ENCODE data around the gene FHL2.

Gene FHL2

DNA sequence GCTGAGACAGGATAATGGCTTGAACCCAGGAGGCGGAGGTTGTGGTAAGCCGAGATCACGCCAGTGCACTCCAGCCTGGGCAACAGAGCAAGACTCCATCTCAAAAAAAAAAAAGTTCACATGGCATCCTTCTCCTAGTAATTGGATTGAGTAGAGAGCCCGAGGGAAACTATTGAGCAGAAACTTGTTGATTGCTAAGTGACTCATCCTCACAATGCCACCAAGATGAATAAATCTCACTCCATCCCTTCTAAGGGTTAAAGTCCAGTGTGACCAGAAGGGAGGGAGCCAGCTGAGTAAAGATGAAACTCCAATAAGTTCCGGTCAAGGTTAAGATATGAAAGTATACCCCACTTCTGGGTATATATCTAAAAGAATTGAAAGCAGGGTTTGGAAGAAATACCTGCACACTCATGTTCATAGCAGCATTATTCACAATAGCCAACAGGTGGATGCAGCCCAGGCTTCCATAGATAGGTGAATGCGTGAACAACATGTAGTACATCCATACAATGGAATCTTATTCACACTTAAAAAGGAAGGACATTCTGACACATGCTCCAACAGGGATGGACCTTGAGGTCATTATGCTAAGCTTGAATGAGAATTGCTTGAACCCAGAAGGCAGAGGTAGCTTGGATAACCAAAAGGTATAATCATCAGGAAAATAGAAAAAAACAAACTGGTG lies 13.0 kb upstream of the FHL2 start:
- ATAC-seq (ENCODE audit: low read depth): no peak
- Mint-ChIP-seq H3K27ac (no peak overlapping the region), H3K36me3 (no peaks in the 10 kb centered on the region), H3K4me3 (no peak overlapping the region), H3K4me1 (peaks cover 5% of the 10 kb centered on the region), H3K27me3 (peaks cover 19% of the 10 kb centered on the region), H3K9me3 (no peaks in the 10 kb centered on the region)
- DNase-seq (ENCODE audit: low spot score in 2 of 2): no peak

GRCh38 chr2:105410554-105410953 lies 11.7 kb upstream of the FHL2 start:
- H3K27me3 Mint-ChIP-seq: peaks cover 22% of the 10 kb centered on the region
- ATAC-seq (ENCODE audit: low read depth) (no peak), DNase-seq (ENCODE audit: low spot score in 2 of 2) (no peak)
- H3K9me3 Mint-ChIP-seq: no peaks in the 10 kb centered on the region
- H3K4me3 Mint-ChIP-seq: no peak overlapping the region
- no peak overlapping the region for H3K27ac Mint-ChIP-seq
- H3K36me3 Mint-ChIP-seq: no peaks in the 10 kb centered on the region
- H3K4me1 Mint-ChIP-seq: peaks cover 5% of the 10 kb centered on the region

- H3K36me3 Mint-ChIP-seq: no peaks in the 10 kb centered on the region
- peaks cover 19% of the 10 kb centered on the region for H3K27me3 Mint-ChIP-seq
- H3K4me3 Mint-ChIP-seq: no peak overlapping the region
- no peaks in the 10 kb centered on the region for H3K9me3 Mint-ChIP-seq
- H3K27ac Mint-ChIP-seq: no peak overlapping the region
- H3K4me1 Mint-ChIP-seq: peaks cover 5% of the 10 kb centered on the region
- no peak for DNase-seq (ENCODE audit: low spot score in 2 of 2)
- ATAC-seq (ENCODE audit: low read depth): no peak
These were observed 10.9 kb upstream of the FHL2 start for GRCh38 chr2:105409717-105410116.

- H3K27me3 Mint-ChIP-seq: peaks cover 19% of the 10 kb centered on the region
These were observed 9.3 kb upstream of the FHL2 start for GRCh38 chr2:105407946-105408743.

GRCh38 chr2:105406221-105406620 lies 7.4 kb upstream of the FHL2 start:
- no peaks in the 10 kb centered on the region for H3K36me3 Mint-ChIP-seq
- no peak overlapping the region for H3K4me3 Mint-ChIP-seq
- no peak for DNase-seq (ENCODE audit: low spot score in 2 of 2)
- no peak for ATAC-seq (ENCODE audit: low read depth)
- H3K4me1 Mint-ChIP-seq: no peaks in the 10 kb centered on the region
- H3K27me3 Mint-ChIP-seq: peaks cover 13% of the 10 kb centered on the region
- H3K27ac Mint-ChIP-seq: no peak overlapping the region
- no peaks in the 10 kb centered on the region for H3K9me3 Mint-ChIP-seq

More at GRCh38 chr2:105407946-105408743, 9.3 kb upstream of the FHL2 start:
- H3K4me3 Mint-ChIP-seq: no peak overlapping the region
- H3K4me1 Mint-ChIP-seq: peaks cover 5% of the 10 kb centered on the region
- H3K27ac Mint-ChIP-seq: no peak overlapping the region
- DNase-seq (ENCODE audit: low spot score in 2 of 2) (no peak), ATAC-seq (ENCODE audit: low read depth) (no peak)
- no peaks in the 10 kb centered on the region for H3K9me3 Mint-ChIP-seq
- H3K36me3 Mint-ChIP-seq: no peaks in the 10 kb centered on the region

DNA sequence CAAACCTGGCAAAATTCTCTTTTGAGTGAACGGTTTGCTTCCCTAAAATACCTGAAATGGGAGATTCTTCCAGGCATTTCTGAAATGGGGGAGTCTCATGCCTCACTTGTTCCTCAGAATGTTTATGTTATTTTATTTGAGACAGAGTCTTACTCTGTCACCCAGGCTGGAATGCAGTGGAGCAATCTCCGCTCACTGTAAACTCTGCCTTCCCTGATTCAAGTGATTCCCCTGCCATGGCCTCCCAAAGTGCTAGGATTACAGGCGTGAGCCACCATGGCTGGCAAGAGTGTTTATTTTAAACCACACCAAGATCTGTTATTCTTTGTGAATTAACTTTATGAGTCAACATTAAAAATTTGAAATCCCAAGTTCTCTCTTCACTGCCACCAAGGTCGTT lies 6.4 kb upstream of the FHL2 start:
- no peak for DNase-seq (ENCODE audit: low spot score in 2 of 2)
- Mint-ChIP-seq H3K4me3 (no peak overlapping the region), H3K9me3 (no peaks in the 10 kb centered on the region), H3K4me1 (no peaks in the 10 kb centered on the region), H3K27ac (no peak overlapping the region), H3K36me3 (no peaks in the 10 kb centered on the region), H3K27me3 (peaks cover 13% of the 10 kb centered on the region)
- ATAC-seq (ENCODE audit: low read depth): no peak

DNA sequence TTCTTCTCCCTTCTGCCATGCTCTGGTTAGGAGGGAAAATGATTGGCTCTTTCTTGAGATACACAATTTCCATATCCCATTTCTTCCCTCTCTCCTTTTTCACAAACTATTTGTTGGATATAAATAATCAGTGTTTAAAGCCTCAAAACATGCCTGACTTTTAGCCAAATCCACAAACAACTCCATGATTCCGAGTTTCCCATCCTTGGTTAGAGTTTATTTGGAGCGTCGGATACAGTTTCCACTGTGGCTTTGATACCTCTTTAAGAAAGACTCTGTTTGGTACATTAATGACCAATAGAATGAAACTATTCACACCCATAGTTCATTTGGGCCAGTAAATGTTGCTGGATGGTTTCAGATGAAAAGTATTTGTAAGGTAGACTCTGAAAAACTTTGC lies 5.9 kb upstream of the FHL2 start:
- Mint-ChIP-seq H3K27ac (no peak overlapping the region), H3K36me3 (no peaks in the 10 kb centered on the region), H3K4me3 (no peak overlapping the region), H3K4me1 (no peaks in the 10 kb centered on the region), H3K9me3 (no peaks in the 10 kb centered on the region), H3K27me3 (peaks cover 15% of the 10 kb centered on the region)
- DNase-seq (ENCODE audit: low spot score in 2 of 2) (no peak), ATAC-seq (ENCODE audit: low read depth) (no peak)

GRCh38 chr2:105403783-105404698 lies 5.2 kb upstream of the FHL2 start:
- no peak for ATAC-seq (ENCODE audit: low read depth)
- no peaks in the 10 kb centered on the region for H3K4me1 Mint-ChIP-seq
- no peak for DNase-seq (ENCODE audit: low spot score in 2 of 2)
- no peak overlapping the region for H3K27ac Mint-ChIP-seq
- H3K4me3 Mint-ChIP-seq: no peak overlapping the region
- H3K9me3 Mint-ChIP-seq: no peaks in the 10 kb centered on the region
- H3K27me3 Mint-ChIP-seq: peaks cover 18% of the 10 kb centered on the region
- no peaks in the 10 kb centered on the region for H3K36me3 Mint-ChIP-seq

GRCh38 chr2:105403241-105403782 lies 4.5 kb upstream of the FHL2 start:
- Mint-ChIP-seq H3K27me3 (peaks cover 14% of the 10 kb centered on the region), H3K4me3 (no peak overlapping the region), H3K27ac (no peak overlapping the region), H3K36me3 (peaks cover 2% of the 10 kb centered on the region), H3K4me1 (peaks cover 3% of the 10 kb centered on the region), H3K9me3 (no peaks in the 10 kb centered on the region)
- no peak for DNase-seq (ENCODE audit: low spot score in 2 of 2)
- no peak for ATAC-seq (ENCODE audit: low read depth)

GRCh38 chr2:105402809-105403208 lies 4.0 kb upstream of the FHL2 start:
- Mint-ChIP-seq H3K9me3 (no peaks in the 10 kb centered on the region), H3K27ac (no peak overlapping the region), H3K4me1 (peaks cover 3% of the 10 kb centered on the region), H3K4me3 (no peak overlapping the region), H3K27me3 (peaks cover 13% of the 10 kb centered on the region), H3K36me3 (peaks cover 2% of the 10 kb centered on the region)
- ATAC-seq (ENCODE audit: low read depth) (no peak), DNase-seq (ENCODE audit: low spot score in 2 of 2) (no peak)

DNA sequence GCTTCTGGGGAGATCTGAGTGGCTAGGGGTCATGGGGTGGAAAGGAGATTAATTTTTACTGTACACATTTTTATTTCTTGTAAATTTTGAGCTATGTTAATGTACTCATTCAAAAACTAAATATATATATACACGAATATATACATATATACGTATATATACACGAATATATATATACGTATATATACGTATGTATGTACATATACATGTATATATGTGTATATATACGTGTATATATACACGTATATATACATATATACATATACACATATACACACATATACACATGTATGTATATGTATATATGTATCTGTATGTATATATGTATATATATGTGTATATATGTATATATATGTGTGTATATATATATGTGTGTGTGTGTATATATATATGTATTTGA lies 3.0 kb upstream of the FHL2 start:
- no peak for ATAC-seq (ENCODE audit: low read depth)
- Mint-ChIP-seq H3K27ac (no peak overlapping the region), H3K4me3 (no peak overlapping the region), H3K4me1 (peaks cover 3% of the 10 kb centered on the region), H3K27me3 (peaks cover 13% of the 10 kb centered on the region), H3K9me3 (no peaks in the 10 kb centered on the region), H3K36me3 (peaks cover 2% of the 10 kb centered on the region)
- DNase-seq (ENCODE audit: low spot score in 2 of 2): no peak

DNA sequence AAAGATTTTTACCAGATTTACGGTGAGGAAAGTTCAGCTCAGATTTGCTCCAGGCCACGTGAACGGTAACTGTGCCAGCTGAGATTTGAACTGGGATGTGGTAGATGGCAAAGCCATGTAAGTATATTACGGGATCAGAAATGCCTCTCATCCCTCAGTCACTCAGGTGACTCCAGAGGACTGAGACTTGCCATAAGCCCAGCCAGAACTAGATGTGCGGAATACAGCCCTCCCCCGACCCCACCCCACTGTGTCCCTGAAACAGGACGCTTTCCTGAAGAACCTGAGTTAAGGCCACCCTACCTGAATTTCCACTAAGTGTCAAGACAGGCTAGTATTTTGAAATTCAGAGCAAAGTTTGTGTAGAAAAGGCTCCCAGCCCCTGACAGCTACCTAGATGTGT lies 1.3 kb upstream of the FHL2 start:
- Mint-ChIP-seq H3K36me3 (peaks cover 2% of the 10 kb centered on the region), H3K4me3 (no peak overlapping the region), H3K4me1 (peaks cover 3% of the 10 kb centered on the region), H3K9me3 (no peaks in the 10 kb centered on the region), H3K27me3 (peaks cover 21% of the 10 kb centered on the region), H3K27ac (no peak overlapping the region)
- no peak for DNase-seq (ENCODE audit: low spot score in 2 of 2)
- no peak for ATAC-seq (ENCODE audit: low read depth)

DNA sequence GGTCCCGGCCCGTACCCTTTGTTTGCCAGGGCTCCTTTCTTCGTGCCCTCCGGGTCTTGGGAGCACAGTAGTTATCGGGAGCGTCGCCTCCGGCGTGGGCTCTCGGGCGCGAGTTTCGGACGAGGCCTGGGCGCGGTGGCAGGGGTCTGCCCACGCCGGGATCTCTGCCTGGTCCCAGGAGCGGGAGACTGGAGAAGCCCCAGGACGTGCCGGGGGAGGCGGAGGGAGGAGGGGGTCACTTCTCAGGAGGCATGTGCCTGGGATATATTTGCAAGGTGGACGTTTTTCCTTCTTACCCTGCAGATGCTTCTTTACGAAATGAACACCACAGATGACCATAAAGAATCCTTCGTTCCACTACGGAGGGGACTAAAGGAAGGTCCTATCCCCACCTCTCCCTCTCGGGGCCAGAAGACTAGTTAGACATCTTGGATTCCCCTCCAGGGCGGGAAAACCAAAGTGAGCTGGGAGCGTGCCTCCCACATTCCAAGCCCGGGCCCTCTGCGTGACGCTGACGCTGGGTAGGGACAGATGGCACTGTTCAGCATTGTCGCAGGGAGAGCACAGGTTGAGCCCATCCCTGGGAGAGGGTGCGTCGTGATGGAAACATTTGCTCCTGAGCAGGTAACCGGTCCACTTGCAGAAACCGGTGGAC lies 483 bp upstream of the FHL2 start:
- H3K4me3 Mint-ChIP-seq: no peak overlapping the region
- ATAC-seq (ENCODE audit: low read depth) (no peak), DNase-seq (ENCODE audit: low spot score in 2 of 2) (no peak)
- H3K4me1 Mint-ChIP-seq: peaks cover 3% of the 10 kb centered on the region
- peaks cover 2% of the 10 kb centered on the region for H3K36me3 Mint-ChIP-seq
- H3K9me3 Mint-ChIP-seq: no peaks in the 10 kb centered on the region
- no peak overlapping the region for H3K27ac Mint-ChIP-seq
- H3K27me3 Mint-ChIP-seq: peaks cover 22% of the 10 kb centered on the region

All from memory B cell (primary cell).